ENCODE data around the gene ABHD16A. TPM values are rescaled to one million over a fixed set of nuclear protein-coding genes. Genes with fewer than 3 reads are reported as not detected.

The ABHD16A gene
- total and polyA plus RNA-seq, 2 of the 13 experiments (the other 11 are each of a cell fraction or from before 2014, with no cell fraction given): 43.5 to 45.4 TPM

DNA sequence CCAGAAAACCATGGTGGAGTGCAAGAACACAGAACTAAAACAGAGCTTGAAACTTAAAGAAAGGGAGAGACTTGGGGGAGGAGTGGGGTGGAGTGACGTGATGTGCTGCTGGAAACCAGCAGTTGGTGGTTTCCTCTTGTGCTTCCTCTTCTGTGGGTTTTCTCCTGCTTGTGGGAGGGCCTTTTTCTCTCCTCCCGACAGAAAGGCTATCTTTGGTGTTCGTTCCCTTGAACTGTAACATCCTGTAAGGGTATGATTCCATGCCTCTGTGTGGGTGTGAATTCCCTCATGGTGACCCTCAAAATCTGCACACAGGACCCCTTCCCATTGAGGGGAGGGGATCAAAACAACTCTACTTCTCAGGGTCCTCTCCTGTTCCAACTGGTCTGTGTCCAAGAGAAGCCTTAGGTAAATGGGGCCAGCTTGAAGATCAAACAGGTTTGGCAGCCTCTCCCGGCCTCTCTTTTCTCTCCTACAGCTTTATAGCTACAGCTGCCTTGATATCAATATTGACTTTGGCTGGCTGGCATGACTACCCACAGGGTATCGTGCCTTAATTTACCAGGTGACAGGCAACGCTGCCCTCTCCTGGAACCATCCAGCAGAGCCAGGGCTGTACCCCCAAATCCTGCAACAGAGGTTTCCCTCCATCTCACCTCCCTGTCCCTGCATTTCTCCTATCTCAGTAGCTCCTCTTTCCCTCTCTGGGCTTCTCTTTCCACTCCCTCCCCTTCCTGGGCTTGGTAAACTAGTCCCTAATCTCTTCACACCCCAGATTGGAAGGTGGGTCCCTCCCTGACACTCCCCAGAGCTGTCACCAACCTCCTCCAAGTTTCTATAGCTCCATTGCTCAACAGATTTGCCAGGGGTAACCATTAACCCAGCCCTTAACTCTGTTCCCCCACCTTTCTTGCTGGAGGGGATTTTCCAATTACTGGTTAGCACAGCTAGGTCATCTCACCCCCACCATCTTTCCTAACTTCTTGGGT lies 35.2 kb upstream of the ABHD16A start (continued):
- TF ChIP-seq AFF4 (CRISPR knock-in tag; IDR thresholded peaks at IDR 0.05) (no peak; the same call in none of the 2 replicates), HMG20A (CRISPR knock-in tag; IDR thresholded peaks at IDR 0.05; ENCODE audit: borderline replicate concordance) (peak; percentile 27; the same call in 1 of the 2 replicates), ZIK1 (CRISPR knock-in tag; IDR thresholded peaks at IDR 0.05; ENCODE audit: borderline replicate concordance, low read depth) (0 out of 2 replicates have a peak, but pooled peaks have one; percentile 19), ZBTB14 (CRISPR knock-in tag; IDR thresholded peaks at IDR 0.05) (peak; percentile 31; the same call in 1 of the 2 replicates), HMGA1 (CRISPR knock-in tag; conservative IDR thresholded peaks at IDR 0.05) (no peak), ZNF616 (CRISPR knock-in tag; IDR thresholded peaks at IDR 0.05; ENCODE audit: low read depth) (0 out of 2 replicates have a peak, but pooled peaks have one; percentile 43), KLF12 (CRISPR knock-in tag; IDR thresholded peaks at IDR 0.05; ENCODE audit: borderline replicate concordance) (peak; percentile 86)
- TF ChIP-seq, protein P1, sequence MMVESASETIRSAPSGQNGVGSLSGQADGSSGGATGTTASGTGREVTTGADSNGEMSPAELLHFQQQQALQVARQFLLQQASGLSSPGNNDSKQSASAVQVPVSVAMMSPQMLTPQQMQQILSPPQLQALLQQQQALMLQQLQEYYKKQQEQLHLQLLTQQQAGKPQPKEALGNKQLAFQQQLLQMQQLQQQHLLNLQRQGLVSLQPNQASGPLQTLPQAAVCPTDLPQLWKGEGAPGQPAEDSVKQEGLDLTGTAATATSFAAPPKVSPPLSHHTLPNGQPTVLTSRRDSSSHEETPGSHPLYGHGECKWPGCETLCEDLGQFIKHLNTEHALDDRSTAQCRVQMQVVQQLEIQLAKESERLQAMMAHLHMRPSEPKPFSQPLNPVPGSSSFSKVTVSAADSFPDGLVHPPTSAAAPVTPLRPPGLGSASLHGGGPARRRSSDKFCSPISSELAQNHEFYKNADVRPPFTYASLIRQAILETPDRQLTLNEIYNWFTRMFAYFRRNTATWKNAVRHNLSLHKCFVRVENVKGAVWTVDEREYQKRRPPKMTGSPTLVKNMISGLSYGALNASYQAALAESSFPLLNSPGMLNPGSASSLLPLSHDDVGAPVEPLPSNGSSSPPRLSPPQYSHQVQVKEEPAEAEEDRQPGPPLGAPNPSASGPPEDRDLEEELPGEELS (CRISPR knock-in tag; IDR thresholded peaks at IDR 0.05): peak; percentile 97
- TF ChIP-seq, protein P2, sequence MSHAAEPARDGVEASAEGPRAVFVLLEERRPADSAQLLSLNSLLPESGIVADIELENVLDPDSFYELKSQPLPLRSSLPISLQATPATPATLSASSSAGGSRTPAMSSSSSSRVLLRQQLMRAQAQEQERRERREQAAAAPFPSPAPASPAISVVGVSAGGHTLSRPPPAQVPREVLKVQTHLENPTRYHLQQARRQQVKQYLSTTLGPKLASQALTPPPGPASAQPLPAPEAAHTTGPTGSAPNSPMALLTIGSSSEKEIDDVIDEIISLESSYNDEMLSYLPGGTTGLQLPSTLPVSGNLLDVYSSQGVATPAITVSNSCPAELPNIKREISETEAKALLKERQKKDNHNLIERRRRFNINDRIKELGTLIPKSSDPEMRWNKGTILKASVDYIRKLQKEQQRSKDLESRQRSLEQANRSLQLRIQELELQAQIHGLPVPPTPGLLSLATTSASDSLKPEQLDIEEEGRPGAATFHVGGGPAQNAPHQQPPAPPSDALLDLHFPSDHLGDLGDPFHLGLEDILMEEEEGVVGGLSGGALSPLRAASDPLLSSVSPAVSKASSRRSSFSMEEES (CRISPR knock-in tag; IDR thresholded peaks at IDR 0.05): peak; percentile 60; the same call in 1 of the 2 replicates
- TF ChIP-seq, protein P3, sequence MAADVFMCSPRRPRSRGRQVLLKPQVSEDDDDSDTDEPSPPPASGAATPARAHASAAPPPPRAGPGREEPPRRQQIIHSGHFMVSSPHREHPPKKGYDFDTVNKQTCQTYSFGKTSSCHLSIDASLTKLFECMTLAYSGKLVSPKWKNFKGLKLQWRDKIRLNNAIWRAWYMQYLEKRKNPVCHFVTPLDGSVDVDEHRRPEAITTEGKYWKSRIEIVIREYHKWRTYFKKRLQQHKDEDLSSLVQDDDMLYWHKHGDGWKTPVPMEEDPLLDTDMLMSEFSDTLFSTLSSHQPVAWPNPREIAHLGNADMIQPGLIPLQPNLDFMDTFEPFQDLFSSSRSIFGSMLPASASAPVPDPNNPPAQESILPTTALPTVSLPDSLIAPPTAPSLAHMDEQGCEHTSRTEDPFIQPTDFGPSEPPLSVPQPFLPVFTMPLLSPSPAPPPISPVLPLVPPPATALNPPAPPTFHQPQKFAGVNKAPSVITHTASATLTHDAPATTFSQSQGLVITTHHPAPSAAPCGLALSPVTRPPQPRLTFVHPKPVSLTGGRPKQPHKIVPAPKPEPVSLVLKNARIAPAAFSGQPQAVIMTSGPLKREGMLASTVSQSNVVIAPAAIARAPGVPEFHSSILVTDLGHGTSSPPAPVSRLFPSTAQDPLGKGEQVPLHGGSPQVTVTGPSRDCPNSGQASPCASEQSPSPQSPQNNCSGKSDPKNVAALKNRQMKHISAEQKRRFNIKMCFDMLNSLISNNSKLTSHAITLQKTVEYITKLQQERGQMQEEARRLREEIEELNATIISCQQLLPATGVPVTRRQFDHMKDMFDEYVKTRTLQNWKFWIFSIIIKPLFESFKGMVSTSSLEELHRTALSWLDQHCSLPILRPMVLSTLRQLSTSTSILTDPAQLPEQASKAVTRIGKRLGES (CRISPR knock-in tag; IDR thresholded peaks at IDR 0.05; ENCODE audit: borderline replicate concordance): 0 out of 2 replicates have a peak, but pooled peaks have one; percentile 43
